HG03520 (cell line): ENCODE results near the gene UHRF1.
A peak's percentile ranks its signal among the peaks of the same experiment; 100 is the strongest.
"Not testable (repeated sequence)": the region's sequence is repeated elsewhere in the genome, so short reads cannot be mapped to it uniquely, and the experiment has no call there.

Source experiments
- ATAC-seq: cut with Tn5 transposase; IDR thresholded peaks from one replicate; pipeline ENCODE4 v1.9.1; 2021; ENCODE audit warnings: mild to moderate bottlenecking, moderate library complexity; ENCODE audit not compliant: unreplicated experiment

UHRF1 gene

DNA sequence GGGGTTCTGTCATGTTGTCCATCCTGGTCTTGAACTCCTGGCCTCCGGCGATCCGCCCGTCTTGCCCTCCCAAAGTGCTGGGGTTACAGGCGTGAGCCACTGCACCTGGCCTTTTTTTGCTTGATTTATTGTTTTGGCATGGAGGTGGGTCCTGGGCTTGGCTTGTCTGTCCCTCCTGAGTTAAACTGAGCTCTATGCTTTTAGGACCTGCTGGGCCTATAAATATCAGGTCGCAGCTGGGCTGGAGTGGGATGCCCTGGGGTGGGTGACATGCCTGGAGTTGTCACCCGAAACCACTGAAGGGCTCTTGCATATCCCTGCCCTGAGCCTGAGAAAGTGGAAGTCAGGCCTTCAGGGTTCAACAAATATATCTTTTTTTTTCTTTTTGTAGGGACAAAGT is 12.2 kb upstream of the UHRF1 start:
- ATAC-seq, result no peak

DNA sequence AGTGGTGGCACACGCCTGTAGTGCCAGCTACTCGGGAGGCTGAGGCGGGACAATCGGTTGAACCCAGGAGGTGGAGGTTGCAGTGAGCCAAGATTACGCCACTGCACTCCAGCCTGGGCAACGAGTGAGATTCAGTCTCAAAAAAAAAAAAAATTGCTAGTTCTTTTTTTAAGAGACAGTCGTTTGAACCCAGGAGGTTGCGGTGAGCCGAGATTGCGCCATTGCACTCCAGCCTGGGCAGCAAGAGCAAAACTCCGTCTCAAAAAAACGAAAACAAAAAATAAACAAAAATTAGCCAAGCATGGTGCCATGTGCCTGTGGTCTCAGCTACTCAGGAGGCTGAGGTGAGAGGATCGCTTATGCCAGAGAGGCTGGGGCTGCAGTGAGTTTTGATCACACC is 8.4 kb upstream of the UHRF1 start:
- ATAC-seq, result not testable (repeated sequence)

DNA sequence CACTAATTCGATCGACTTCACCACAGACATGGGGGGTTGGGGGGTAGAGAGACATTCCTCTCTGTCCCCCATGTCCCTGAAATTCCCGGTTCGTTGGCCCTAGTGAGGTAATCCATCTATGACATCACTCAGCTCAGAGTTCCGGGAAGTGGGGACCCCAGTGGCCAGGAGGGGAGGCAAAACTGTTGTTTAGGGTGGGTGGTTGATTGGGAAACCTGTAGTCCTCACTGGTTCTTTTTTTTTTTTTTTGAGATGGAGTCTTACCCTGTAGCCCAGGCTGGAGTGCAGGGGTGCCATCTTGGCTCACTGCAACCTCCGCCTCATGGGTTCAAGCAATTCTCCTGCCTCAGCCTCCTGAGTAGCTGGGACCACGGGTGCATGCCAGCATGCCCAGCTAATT is 6.5 kb upstream of the UHRF1 start, which contains the start of gene ARRDC5:
Gene ARRDC5 (minus strand): TSS at position 101 of the 400 bp plus-strand sequence. CDS start 71 bp downstream, at position 30.
- ATAC-seq, result no peak

DNA sequence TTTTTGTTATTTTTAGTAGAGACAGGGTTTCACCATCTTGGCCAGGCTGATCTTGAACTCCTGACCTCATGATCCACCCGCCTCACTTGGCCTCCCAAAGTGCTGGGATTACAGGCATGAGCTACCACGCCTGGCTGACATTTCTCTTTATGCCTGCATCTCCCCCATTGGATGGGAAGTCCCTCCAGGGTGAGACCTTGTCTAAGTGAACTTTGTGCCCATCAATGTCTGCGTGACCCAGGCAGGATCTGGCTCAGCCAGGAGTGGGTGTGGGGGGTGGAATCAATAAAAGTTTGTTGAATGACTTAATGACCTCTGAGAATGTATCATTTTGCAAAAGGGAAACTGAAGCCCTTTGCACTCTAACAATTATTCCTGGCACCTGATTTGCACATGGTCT is 4.8 kb upstream of the UHRF1 start:
- no peak for ATAC-seq

DNA sequence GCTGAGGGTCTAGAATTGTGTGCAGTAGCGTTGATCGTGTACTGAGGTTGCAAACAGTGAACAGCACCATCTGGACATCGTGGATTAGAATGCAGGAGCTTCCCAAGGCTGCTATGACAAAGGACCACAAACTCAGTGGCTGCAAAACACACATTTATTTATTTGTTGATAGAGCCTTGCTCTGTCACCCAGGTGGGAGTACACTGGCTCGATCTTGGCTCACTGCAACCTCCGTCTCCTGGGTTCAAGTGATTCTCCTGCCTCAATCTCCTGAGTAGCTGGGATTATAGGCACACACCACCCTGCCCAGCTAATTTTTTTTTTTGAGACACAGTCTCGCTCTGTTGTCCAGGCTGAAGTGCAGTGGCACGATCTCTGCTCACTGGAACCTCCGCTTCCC is 2.3 kb upstream of the UHRF1 start:
- ATAC-seq, result no peak

DNA sequence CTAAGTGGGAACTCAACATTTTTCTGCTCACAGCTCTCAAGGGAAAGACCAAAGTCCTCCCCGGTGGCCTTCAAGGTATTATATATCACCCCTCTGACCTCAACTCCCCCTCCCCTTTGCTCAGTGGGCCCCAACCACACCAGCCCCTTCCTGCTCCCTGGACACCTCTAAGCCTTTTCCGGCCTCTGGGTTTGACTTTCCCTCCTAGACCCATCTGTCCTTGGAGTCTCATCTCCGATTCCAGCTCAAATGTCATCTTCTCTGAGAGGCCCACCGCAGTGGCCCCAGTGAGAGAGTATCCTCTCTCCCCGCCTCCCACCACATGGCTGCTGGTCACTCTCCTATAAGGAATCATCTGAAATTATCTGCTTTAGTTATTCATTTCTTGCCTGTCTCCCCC is 941 bp upstream of the UHRF1 start:
- no peak for ATAC-seq

DNA sequence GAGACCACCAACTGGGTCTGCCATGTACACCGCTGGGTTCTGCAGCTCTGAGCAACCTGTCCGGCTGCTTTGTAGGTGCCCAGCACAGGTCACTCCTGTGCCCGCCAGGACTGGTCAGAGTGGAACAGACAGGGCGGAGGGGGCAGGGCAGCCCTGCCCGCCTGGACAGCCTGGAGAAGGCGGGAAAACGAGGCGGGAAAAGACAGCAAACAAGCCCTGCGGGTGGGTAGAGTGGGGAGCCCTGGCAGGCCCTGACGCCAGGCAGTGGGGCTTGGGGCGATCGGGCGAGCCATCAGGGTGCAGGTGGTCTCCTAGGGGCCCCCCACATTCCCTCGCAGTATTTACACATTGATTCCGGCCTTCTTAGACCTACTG is 533 bp upstream of the UHRF1 start:
- ATAC-seq, result no peak

DNA sequence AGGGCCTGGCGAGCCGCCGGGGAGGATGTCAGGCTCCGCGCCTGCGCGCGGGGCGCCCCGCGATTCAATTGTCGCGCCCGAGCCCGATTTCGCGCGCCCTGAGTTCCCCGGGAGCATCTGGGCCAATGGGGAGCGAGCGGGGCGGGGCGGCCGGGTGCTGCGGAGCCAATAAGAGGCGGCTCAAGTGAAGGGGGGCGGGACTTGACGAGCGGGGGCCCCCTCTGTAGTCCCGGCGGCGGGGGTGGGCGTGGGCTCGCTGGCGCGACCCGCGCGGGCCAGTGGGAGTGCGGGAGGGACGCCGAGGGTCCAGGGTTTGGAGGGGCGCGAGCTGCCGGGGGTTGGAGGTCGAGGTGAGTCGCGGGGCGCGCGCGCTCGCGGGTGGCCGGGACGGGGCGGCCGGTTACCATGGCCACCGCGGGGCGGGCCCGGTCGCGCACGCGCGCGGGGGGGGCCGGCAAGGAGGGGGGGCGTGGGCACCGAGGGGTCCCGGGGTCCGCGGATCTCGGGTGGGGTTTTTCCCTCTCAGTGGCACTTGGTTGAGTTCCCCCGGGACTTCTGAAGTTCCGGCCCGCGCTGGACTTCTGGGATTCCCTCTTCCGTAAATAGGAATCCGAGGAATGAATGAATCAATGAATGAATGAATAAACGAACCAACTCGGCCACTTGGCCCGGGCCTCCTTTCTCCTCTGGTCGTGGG is 744 bp downstream of the UHRF1 start:
- ATAC-seq, result peak; percentile 74

DNA sequence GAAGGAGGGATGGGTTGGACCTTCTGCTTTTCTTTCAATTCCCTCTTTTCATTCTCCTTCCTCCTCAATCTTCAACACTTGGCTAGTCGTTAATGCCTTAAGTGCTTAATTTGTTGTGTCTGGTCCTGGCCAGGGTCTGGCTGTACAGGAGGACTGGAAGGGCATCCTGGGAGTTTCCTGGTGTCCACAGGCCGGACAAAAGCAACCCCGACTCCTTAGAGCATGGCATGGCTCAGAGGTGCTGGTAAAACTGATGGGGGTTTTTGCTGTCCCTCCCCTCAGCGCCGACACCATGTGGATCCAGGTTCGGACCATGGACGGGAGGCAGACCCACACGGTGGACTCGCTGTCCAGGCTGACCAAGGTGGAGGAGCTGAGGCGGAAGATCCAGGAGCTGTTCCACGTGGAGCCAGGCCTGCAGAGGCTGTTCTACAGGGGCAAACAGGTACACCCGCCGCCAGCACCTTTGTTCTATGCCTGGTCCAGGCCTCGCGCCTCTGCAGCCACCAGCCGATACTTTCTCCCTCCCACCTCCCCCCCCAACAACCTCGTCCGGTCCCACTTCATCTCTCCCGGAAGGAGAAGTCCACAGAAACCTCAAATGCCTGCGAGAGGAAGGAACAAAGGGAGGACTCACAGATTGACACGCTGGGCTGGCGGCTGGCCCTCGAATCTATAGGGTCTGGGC is 1.4 kb downstream of the UHRF1 start:
- no peak for ATAC-seq

DNA sequence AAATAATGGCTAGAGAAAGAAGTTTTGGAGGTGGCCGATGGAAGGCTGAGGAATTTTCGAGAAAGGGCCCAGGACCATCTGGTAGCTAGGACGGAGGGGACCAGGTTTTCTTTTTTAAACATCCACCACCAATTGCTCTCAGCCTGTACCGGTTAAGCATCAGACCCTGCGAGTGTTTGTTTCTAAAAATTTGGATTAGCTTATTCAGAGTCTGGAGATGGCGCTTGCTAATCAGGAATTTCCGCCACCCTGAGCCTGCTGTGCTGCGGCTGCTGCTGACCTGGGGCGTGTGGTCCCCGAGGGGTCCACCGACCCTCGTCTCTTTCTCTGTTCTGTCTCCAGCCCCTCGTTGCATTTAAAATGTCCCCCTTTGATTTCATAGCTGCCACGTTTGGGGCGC is 2.0 kb downstream of the UHRF1 start:
- no peak for ATAC-seq

DNA sequence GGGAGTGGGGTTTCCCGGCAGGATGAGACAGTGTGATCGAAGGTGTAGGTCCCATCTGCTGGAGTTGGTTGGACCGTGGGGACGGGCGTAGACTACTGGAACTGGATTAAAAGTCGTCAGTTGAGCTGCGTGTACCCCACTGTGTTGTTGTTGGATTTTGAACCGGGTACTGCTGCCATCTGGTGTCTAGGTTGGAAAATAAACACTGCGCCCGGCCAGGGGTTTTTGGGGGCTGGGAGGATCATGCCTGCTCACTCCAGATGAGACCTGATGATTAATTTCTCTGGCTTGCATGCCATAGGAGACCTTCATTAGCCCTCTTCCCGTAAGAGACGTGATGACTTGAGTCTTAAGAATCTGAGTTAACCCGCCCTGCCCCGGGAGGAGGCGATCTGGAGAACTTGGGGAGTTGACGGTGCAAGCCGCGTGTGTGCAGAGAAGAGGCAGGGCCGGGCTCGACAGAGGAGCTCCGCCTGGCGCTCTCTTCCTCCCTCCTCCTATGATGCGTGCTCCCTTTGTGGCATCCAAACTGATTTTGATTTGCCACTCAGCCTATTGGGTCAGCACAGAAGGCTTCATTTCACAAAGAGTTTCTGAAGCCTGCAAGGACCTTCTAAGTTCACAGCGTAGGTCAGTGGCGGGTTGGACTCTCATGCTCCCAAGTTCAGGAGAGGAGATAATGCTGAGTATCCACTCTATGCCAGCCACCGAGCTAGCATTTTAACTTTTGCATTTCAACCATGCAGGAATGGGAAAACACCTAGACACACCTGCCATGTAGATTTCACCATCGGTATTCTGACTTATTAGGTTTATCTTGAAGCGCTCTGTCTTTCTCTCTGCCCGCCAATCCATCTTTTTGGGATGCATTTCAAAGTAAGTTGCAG is 2.7 kb downstream of the UHRF1 start:
- no peak for ATAC-seq

DNA sequence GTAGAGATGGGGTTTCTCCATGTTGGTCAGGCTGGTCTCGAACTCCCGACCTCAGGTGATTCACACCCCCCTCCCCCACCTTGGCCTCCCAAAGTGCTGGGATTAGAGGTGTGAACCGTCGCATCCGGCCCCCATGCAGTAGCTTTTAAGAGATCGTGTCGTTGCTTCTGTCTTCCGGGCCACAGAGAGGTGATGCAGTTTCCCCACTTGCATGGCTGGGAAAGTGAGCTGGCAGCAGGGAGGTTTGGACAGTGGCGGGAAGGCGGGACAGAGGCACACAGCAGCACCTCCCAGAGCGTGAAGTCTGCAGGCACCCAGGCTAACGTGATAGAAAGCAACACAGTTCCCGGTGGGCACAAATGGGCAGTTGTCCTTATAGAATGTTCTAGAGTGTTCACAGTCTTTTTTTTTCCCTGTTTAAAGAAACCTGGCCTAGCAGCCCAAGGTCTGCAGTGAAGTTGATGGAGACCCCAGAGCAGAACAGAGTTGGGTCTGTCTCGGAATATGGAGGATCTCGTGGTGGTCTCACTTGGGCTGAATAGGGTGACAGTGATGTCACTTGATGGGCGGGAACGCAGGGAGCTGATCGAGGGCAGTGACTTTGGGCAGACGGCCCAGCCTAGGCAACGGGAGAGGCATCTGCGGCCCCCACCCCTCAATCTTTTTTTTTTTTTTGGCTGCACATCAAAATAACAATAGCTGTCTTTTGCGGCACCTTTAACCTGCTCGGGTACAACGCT is 4.9 kb downstream of the UHRF1 start:
- no peak for ATAC-seq

DNA sequence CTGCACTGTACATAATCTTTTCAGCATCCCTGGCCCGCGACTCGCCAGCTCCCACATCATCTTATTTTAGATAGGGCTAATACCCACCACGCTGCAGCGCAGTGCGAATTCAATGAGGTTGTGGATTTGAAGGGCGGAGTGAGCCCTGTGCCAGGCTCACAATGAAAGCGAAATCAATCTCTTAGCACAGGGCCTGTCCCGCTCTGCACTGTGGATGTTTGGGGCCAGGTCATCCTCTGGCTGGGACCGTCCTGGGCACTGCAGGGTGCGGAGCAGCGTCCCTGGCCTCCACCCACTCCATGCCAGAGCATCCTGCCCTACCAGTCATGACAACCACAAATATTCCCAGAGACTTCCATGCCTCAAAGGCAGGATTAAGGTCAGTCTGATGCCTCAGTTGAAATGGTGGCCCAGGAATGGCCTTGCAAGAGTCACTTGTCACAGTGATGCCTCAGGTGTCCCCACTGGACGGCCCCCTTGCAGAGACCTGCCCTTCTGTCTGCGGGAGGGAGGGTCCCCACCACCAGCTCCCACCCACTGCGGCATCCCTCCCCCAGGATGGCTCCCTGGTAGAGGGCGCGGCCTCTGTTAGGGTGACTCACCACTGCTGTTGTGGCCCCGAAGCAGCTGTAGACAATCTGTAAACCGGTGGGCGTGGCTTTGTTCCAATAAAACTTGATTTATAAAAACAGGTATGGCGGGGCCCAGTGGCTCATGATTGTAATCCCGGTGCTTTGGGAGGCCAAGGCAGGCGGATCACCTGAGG is 5.6 kb downstream of the UHRF1 start:
- no peak for ATAC-seq

DNA sequence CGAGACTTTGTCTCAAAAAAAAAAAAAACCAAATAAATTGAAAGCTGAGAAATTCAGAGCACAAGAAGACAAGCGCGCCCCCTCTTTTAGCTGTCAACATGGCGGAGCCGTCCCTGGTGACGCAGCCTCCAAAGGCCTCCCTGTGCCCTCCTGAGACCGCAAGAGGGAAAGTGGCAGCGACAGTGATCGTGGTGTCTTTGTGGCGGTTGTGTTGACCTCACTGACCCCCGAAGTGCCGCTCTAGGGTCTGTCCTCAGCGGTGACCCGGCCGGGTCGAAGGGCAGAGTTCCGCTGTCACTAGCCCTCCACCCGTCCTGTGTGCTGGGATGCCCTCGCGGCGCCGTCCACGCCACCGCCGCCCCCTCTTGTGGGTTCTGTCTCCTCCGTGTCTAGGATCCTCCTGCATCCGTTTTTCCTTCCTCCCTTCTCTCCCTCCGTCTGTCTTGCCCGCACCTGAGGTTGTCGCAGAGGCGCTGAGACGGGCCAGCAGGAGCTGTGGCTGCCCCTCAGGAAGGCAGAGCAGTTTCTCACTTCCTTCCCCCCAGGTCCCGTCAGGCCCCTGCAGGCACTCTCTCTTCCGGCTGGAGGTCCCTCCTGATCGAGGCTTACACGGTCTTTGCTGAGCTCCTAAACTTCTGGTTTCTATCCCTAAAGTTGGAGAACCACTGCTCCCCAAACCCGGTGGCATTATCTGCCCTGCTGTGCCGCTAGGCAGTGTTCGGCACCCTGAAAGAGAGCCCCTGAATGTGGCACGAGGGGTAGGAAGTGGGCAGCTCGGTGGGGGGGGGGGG is 7.2 kb downstream of the UHRF1 start:
- ATAC-seq, result no peak

DNA sequence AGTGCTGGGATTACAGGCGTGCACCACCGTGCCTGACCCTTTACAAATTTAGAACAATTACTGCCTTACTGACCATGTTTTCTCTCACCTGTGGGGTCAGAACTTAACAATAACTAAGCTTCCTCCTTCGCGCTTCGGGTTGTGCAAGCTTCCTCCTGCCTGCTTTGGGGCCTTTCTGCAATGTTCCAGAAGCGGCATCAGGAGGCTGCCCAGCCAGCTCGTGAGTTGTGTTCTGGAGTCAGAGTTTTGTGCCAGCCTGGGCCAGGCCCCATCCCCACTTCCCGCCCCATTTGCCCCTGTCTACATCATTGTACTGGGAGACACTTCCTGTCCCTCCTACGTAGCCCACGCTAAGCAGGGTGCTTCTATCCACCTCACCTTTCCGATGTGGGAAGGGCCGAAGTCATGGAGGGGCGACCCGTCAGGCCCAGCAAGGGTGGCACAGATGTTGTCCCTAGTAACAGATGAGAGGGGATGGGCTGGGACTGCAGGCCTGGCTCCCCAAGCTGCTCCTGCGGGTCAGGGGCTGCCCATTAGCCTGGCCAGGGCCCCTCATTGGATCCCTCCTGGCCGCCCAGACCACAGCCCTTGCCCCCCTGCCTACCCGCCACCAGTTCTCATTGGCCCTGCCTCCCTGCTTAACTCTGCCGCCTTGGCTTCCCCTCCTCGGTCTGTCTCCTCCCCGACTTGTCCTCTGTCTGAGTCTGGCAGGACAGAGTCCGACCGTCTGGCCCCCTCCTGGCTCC is 13.4 kb downstream of the UHRF1 start:
- ATAC-seq, result no peak

DNA sequence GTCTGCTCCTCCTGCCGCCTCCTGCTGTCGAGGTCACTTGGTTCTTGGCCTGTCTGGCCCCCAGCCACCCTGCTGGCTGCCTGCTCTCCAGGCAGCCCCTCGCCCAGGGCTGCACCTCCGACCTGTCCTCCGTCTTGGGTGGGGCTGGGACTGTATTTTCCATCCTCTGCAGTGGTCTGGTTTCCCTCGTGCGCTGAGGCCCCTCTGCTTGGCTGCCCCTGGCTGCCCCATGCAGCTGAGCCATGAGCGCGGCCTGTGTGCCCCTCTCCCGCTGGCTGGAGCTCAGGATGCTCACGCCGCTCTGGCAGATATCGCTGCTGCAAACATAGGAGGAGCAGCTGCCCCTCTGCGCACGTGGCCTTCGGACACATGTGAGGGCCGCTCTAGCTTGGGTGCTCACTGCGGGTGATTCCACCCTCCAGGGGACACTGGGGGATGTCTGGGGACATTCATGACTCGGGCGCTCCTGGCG is 14.0 kb downstream of the UHRF1 start:
- ATAC-seq, result no peak

DNA sequence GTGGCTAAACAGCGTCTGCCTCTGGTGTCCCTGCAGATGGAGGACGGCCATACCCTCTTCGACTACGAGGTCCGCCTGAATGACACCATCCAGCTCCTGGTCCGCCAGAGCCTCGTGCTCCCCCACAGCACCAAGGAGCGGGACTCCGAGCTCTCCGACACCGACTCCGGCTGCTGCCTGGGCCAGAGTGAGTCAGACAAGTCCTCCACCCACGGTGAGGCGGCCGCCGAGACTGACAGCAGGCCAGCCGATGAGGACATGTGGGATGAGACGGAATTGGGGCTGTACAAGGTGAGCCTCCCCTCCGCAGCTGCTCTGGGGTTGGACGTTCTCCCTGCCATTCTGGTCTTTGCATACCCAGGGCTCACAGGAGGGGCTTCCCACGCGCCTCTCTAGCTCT is 19.9 kb downstream of the UHRF1 start:
- no peak for ATAC-seq

DNA sequence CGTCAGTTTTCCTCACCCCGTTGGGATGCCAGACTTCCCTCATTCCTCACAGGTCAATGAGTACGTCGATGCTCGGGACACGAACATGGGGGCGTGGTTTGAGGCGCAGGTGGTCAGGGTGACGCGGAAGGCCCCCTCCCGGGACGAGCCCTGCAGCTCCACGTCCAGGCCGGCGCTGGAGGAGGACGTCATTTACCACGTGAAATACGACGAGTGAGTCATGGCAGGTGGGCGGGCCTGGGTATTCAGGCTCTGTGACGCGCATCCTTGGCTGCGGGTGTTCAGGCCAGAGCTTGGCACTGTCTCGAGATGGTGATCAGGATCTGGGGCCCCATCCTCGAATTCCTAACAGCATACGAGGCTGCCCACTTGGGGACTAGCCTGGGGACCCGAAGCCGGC is 21.4 kb downstream of the UHRF1 start:
- no peak for ATAC-seq

DNA sequence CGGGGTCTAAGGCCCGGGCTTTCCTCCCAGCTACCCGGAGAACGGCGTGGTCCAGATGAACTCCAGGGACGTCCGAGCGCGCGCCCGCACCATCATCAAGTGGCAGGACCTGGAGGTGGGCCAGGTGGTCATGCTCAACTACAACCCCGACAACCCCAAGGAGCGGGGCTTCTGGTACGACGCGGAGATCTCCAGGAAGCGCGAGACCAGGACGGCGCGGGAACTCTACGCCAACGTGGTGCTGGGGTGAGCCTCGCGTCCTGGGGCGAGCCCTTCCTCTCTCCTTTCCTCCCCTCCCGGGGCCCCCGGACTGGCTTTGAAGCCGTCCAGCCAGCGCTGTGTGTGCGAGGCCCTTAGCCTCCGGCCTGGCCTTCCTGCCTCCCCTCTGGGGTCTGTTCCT is 23.4 kb downstream of the UHRF1 start:
- no peak for ATAC-seq
